Measurements from ENCODE around the gene CAMK1D.

The CAMK1D gene

GRCh38 chr10:12629767-12630165 is 280.4 kb downstream of the CAMK1D start:
- no CpG with 5 or more reads among the region's 5 CpGs for WGBS (ENCODE audit: extremely low coverage, insufficient coverage, low lambda C conversion rate)
- Histone ChIP-seq H4K5ac (ENCODE audit: low read length) (no peak overlapping the region), H3K23ac (ENCODE audit: low read length) (no peak overlapping the region), H3K36me3 (ENCODE audit: control insufficient read depth, insufficient read depth, low read length) (no peaks in the 10 kb centered on the region), H4K8ac (ENCODE audit: low read depth, low read length) (no peak overlapping the region), H3K27ac (ENCODE audit: low read depth, low read length) (no peak overlapping the region), H2BK5ac (ENCODE audit: low read length) (no peak overlapping the region), H3K56ac (ENCODE audit: low read length) (no peak overlapping the region), H3K79me1 (ENCODE audit: low read length) (no peaks in the 10 kb centered on the region), H3K4ac (ENCODE audit: low read depth, low read length) (no peak overlapping the region), H3K4me1 (ENCODE audit: control insufficient read depth, low read depth, low read length) (no peaks in the 10 kb centered on the region), H3K4me3 (ENCODE audit: low read length) (no peak overlapping the region), H2BK15ac (replicated peaks; ENCODE audit: low read depth) (no peak overlapping the region), H3K27me3 (ENCODE audit: insufficient read depth, low read length, poor library complexity) (no peaks in the 10 kb centered on the region), H3K79me2 (ENCODE audit: control insufficient read depth, insufficient read depth, low read length) (no peaks in the 10 kb centered on the region), H3K4me2 (ENCODE audit: low read length) (no peak overlapping the region), H3K18ac (ENCODE audit: low read length) (no peak overlapping the region), H2BK120ac (ENCODE audit: low read depth, low read length) (no peak overlapping the region), H3K9ac (ENCODE audit: low read length) (no peak overlapping the region), H2AK5ac (ENCODE audit: low read length) (no peak overlapping the region)
- DNase-seq = no peak

DNA sequence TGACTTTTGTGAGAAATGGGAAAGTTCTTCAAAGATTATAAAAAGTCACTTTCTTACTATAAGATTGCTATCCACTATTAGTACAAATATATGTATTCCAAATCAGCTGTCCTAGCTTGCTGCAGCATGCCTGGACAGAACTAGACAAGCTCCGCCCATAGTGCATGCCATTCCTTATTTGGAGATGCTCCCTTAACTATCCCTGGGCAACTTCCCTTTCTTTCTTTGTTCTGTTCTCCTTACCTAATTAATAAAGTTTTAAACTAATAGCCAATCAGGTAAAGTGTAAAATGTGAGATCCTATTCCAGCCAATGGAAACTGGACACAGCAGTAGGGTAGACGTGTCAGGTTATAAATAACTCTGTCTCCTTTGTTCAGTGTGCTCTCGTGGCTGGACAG is 281.9 kb downstream of the CAMK1D start:
- Histone ChIP-seq H2BK5ac (ENCODE audit: low read length) (no peak overlapping the region), H3K4ac (ENCODE audit: low read depth, low read length) (no peak overlapping the region), H3K4me3 (ENCODE audit: low read length) (no peak overlapping the region), H2BK120ac (ENCODE audit: low read depth, low read length) (no peak overlapping the region), H3K79me2 (ENCODE audit: control insufficient read depth, insufficient read depth, low read length) (no peaks in the 10 kb centered on the region), H4K8ac (ENCODE audit: low read depth, low read length) (no peak overlapping the region), H4K5ac (ENCODE audit: low read length) (no peak overlapping the region), H3K56ac (ENCODE audit: low read length) (no peak overlapping the region), H3K4me2 (ENCODE audit: low read length) (no peak overlapping the region), H3K27ac (ENCODE audit: low read depth, low read length) (no peak overlapping the region), H2BK15ac (replicated peaks; ENCODE audit: low read depth) (no peak overlapping the region), H2AK5ac (ENCODE audit: low read length) (no peak overlapping the region), H3K27me3 (ENCODE audit: insufficient read depth, low read length, poor library complexity) (no peaks in the 10 kb centered on the region), H3K9ac (ENCODE audit: low read length) (no peak overlapping the region), H3K79me1 (ENCODE audit: low read length) (no peaks in the 10 kb centered on the region), H3K36me3 (ENCODE audit: control insufficient read depth, insufficient read depth, low read length) (no peaks in the 10 kb centered on the region), H3K18ac (ENCODE audit: low read length) (no peak overlapping the region), H3K23ac (ENCODE audit: low read length) (no peak overlapping the region), H3K4me1 (ENCODE audit: control insufficient read depth, low read depth, low read length) (no peaks in the 10 kb centered on the region)
- no CpG with 5 or more reads among the region's 3 CpGs for WGBS (ENCODE audit: extremely low coverage, insufficient coverage, low lambda C conversion rate)
- DNase-seq = no peak

- Histone ChIP-seq H4K8ac (ENCODE audit: low read depth, low read length) (no peak overlapping the region), H3K36me3 (ENCODE audit: control insufficient read depth, insufficient read depth, low read length) (no peaks in the 10 kb centered on the region), H3K79me1 (ENCODE audit: low read length) (no peaks in the 10 kb centered on the region), H3K4me2 (ENCODE audit: low read length) (no peak overlapping the region), H3K18ac (ENCODE audit: low read length) (no peak overlapping the region), H2BK15ac (replicated peaks; ENCODE audit: low read depth) (no peak overlapping the region), H3K4me1 (ENCODE audit: control insufficient read depth, low read depth, low read length) (no peaks in the 10 kb centered on the region), H3K27me3 (ENCODE audit: insufficient read depth, low read length, poor library complexity) (no peaks in the 10 kb centered on the region), H3K56ac (ENCODE audit: low read length) (no peak overlapping the region), H4K5ac (ENCODE audit: low read length) (no peak overlapping the region), H3K9ac (ENCODE audit: low read length) (no peak overlapping the region), H2BK120ac (ENCODE audit: low read depth, low read length) (no peak overlapping the region), H2AK5ac (ENCODE audit: low read length) (no peak overlapping the region), H3K4me3 (ENCODE audit: low read length) (no peak overlapping the region), H3K79me2 (ENCODE audit: control insufficient read depth, insufficient read depth, low read length) (no peaks in the 10 kb centered on the region), H3K27ac (ENCODE audit: low read depth, low read length) (no peak overlapping the region), H2BK5ac (ENCODE audit: low read length) (no peak overlapping the region), H3K4ac (ENCODE audit: low read depth, low read length) (no peak overlapping the region), H3K23ac (ENCODE audit: low read length) (no peak overlapping the region)
- no CpG with 5 or more reads among the region's 14 CpGs for WGBS (ENCODE audit: extremely low coverage, insufficient coverage, low lambda C conversion rate)
- no peak for DNase-seq
Observed at GRCh38 chr10:12631787-12632562, 282.6 kb downstream of the CAMK1D start.

GRCh38 chr10:12633776-12634620 is 284.7 kb downstream of the CAMK1D start:
- no peak overlapping the region for H4K5ac ChIP-seq (ENCODE audit: low read length)
- H3K27ac ChIP-seq (ENCODE audit: low read depth, low read length) = no peak overlapping the region
- H3K36me3 ChIP-seq (ENCODE audit: control insufficient read depth, insufficient read depth, low read length) = no peaks in the 10 kb centered on the region
- no peak overlapping the region for H2BK5ac ChIP-seq (ENCODE audit: low read length)
- H2BK120ac ChIP-seq (ENCODE audit: low read depth, low read length) = no peak overlapping the region
- no peaks in the 10 kb centered on the region for H3K79me2 ChIP-seq (ENCODE audit: control insufficient read depth, insufficient read depth, low read length)
- no CpG with 5 or more reads among the region's 11 CpGs for WGBS (ENCODE audit: extremely low coverage, insufficient coverage, low lambda C conversion rate)
- H3K4me2 ChIP-seq (ENCODE audit: low read length) = no peak overlapping the region
- H3K18ac ChIP-seq (ENCODE audit: low read length) = no peak overlapping the region
- H3K4me3 ChIP-seq (ENCODE audit: low read length) = no peak overlapping the region
- no peak overlapping the region for H2BK15ac ChIP-seq (replicated peaks; ENCODE audit: low read depth)
- peaks cover 2% of the 10 kb centered on the region for H3K4me1 ChIP-seq (ENCODE audit: control insufficient read depth, low read depth, low read length)
- H3K79me1 ChIP-seq (ENCODE audit: low read length) = no peaks in the 10 kb centered on the region
- no peak overlapping the region for H4K8ac ChIP-seq (ENCODE audit: low read depth, low read length)
- H3K23ac ChIP-seq (ENCODE audit: low read length) = no peak overlapping the region
- no peak overlapping the region for H3K4ac ChIP-seq (ENCODE audit: low read depth, low read length)
- no peak overlapping the region for H2AK5ac ChIP-seq (ENCODE audit: low read length)
- H3K56ac ChIP-seq (ENCODE audit: low read length) = no peak overlapping the region
- H3K9ac ChIP-seq (ENCODE audit: low read length) = no peak overlapping the region
- DNase-seq = no peak
- H3K27me3 ChIP-seq (ENCODE audit: insufficient read depth, low read length, poor library complexity) = no peaks in the 10 kb centered on the region

GRCh38 chr10:12634621-12634931 is 285.2 kb downstream of the CAMK1D start:
- no peak overlapping the region for H2BK120ac ChIP-seq (ENCODE audit: low read depth, low read length)
- no peak overlapping the region for H2AK5ac ChIP-seq (ENCODE audit: low read length)
- no peak overlapping the region for H3K23ac ChIP-seq (ENCODE audit: low read length)
- no peaks in the 10 kb centered on the region for H3K79me1 ChIP-seq (ENCODE audit: low read length)
- DNase-seq = no peak
- no peak overlapping the region for H3K18ac ChIP-seq (ENCODE audit: low read length)
- H3K4me2 ChIP-seq (ENCODE audit: low read length) = no peak overlapping the region
- no peak overlapping the region for H4K8ac ChIP-seq (ENCODE audit: low read depth, low read length)
- no CpG with 5 or more reads among the region's 10 CpGs for WGBS (ENCODE audit: extremely low coverage, insufficient coverage, low lambda C conversion rate)
- peaks cover 2% of the 10 kb centered on the region for H3K4me1 ChIP-seq (ENCODE audit: control insufficient read depth, low read depth, low read length)
- H3K36me3 ChIP-seq (ENCODE audit: control insufficient read depth, insufficient read depth, low read length) = no peaks in the 10 kb centered on the region
- no peak overlapping the region for H3K4me3 ChIP-seq (ENCODE audit: low read length)
- no peak overlapping the region for H3K56ac ChIP-seq (ENCODE audit: low read length)
- no peak overlapping the region for H3K27ac ChIP-seq (ENCODE audit: low read depth, low read length)
- no peak overlapping the region for H2BK15ac ChIP-seq (replicated peaks; ENCODE audit: low read depth)
- no peak overlapping the region for H3K9ac ChIP-seq (ENCODE audit: low read length)
- no peak overlapping the region for H3K4ac ChIP-seq (ENCODE audit: low read depth, low read length)
- H4K5ac ChIP-seq (ENCODE audit: low read length) = no peak overlapping the region
- H2BK5ac ChIP-seq (ENCODE audit: low read length) = no peak overlapping the region
- no peaks in the 10 kb centered on the region for H3K27me3 ChIP-seq (ENCODE audit: insufficient read depth, low read length, poor library complexity)
- H3K79me2 ChIP-seq (ENCODE audit: control insufficient read depth, insufficient read depth, low read length) = no peaks in the 10 kb centered on the region
